ENCODE data around the gene MAP3K20. TPM values are rescaled to one million over a fixed set of nuclear protein-coding genes. Genes with fewer than 3 reads are reported as not detected.

Gene MAP3K20
- total and polyA plus RNA-seq, 10 of the 15 experiments (the other 5 are each of a cell fraction or from before 2014, with no cell fraction given) = 0.04 to 5.6 (median 2.3) TPM

GRCh38 chr2:173146590-173146989 lies 70.9 kb downstream of the MAP3K20 start:
- 0% methylated on average over 3 of the region's 3 CpGs for WGBS (ENCODE audit: insufficient coverage, insufficient replicate concordance, low lambda C conversion rate, missing lambda C conversion rate)
- POLR2A ChIA-PET = no interaction called here
- H3K4me3 ChIP-seq = no peak overlapping the region
- SMC1A ChIA-PET (ENCODE audit: uncharacterized antibody, unreplicated experiment) = no interaction called here
- H3K36me3 ChIP-seq (ENCODE audit: control insufficient read depth in 2 of 2, insufficient read depth in 2 of 2, low read length in 1 of 2) = no peaks in the 10 kb centered on the region
- no peak overlapping the region for H2AFZ ChIP-seq (ENCODE audit: control insufficient read depth, low read depth, low read length)
- DNase-seq (ENCODE audit: low read depth, low spot score) (no peak), FAIRE-seq (peak; percentile 7), ATAC-seq (peak; percentile 20; the same call in 1 of the 3 replicates)
- RAD21 ChIA-PET (ENCODE audit: unreplicated experiment) = no interaction called here
- TF ChIP-seq ZNF207 (IDR thresholded peaks at IDR 0.05; ENCODE audit: borderline replicate concordance) (no peak), TCF3 (IDR thresholded peaks at IDR 0.05; ENCODE audit: borderline replicate concordance, insufficient read depth, low read depth, low read length) (no peak), HCFC1 (IDR thresholded peaks at IDR 0.05; ENCODE audit: low read length) (no peak), PML (IDR thresholded peaks at IDR 0.05; ENCODE audit: low read length) (no peak), ETV6 (conservative IDR thresholded peaks at IDR 0.05 in 1 of 2, IDR thresholded peaks at IDR 0.05 in 1 of 2; ENCODE audit: borderline replicate concordance in 1 of 2, low read depth in 1 of 2) (no peak), RUNX3 (IDR thresholded peaks at IDR 0.05; ENCODE audit: low read length) (no peak), NFYB (IDR thresholded peaks at IDR 0.05; ENCODE audit: insufficient read depth, low read depth, low read length) (no peak), RAD51 (IDR thresholded peaks at IDR 0.05) (no peak), NFXL1 (IDR thresholded peaks at IDR 0.05; ENCODE audit: borderline replicate concordance) (no peak), MAX (IDR thresholded peaks at IDR 0.05; ENCODE audit: low read depth, low read length) (no peak), SMAD5 (IDR thresholded peaks at IDR 0.05; ENCODE audit: low read depth) (no peak), STAT1 (conservative IDR thresholded peaks at IDR 0.05) (no peak), RBBP5 (conservative IDR thresholded peaks at IDR 0.05) (no peak), NR2C2 (IDR thresholded peaks at IDR 0.05; ENCODE audit: borderline replicate concordance, control insufficient read depth, insufficient read length, low read depth) (no peak), SREBF1 (IDR thresholded peaks at IDR 0.05; ENCODE audit: low read length) (no peak), CBX5 (IDR thresholded peaks at IDR 0.05; ENCODE audit: low read depth) (no peak), SMARCA5 (IDR thresholded peaks at IDR 0.05) (no peak), ZSCAN29 (IDR thresholded peaks at IDR 0.05) (no peak), MEF2A (IDR thresholded peaks at IDR 0.05; ENCODE audit: insufficient read depth, low read depth, low read length) (no peak), CREB1 (IDR thresholded peaks at IDR 0.05; ENCODE audit: low read depth) (no peak)
- peaks cover 4% of the 10 kb centered on the region; the same call in 1 of the 2 replicates for H3K4me1 ChIP-seq (ENCODE audit: control insufficient read depth, insufficient read depth, low read length)
- H3K9me3 ChIP-seq (replicated peaks; ENCODE audit: control insufficient read depth, insufficient read depth, low read length) = peaks cover 3% of the 10 kb centered on the region
- no TSS peak for BruUV-seq (replicated peaks)
- CTCF ChIA-PET = no interaction called here
- no peak overlapping the region for H3K4me2 ChIP-seq (ENCODE audit: control insufficient read depth, insufficient read depth)
- H3K79me2 ChIP-seq (ENCODE audit: control insufficient read depth, insufficient read depth, low read length) = peaks cover 1% of the 10 kb centered on the region; the same call in 1 of the 2 replicates
- H3K27ac ChIP-seq (ENCODE audit: control insufficient read depth, insufficient read depth) = no peak overlapping the region
- in situ Hi-C loops (cut with MboI) = no loop called here
- no peak overlapping the region for H3K9ac ChIP-seq (ENCODE audit: control insufficient read depth, insufficient read depth, low read length)
- H4K20me1 ChIP-seq (ENCODE audit: control insufficient read depth, insufficient read depth) = no peaks in the 10 kb centered on the region
- intact Hi-C loops (cut with micrococcal nuclease; ENCODE audit: unreplicated experiment) = no loop called here
- H3K27me3 ChIP-seq (replicated peaks in 1 of 2; ENCODE audit: control insufficient read depth in 2 of 2, insufficient read depth in 2 of 2, low read length in 1 of 2) = no peaks in the 10 kb centered on the region
